Esophagus squamous epithelium (tissue), 4 donors: ENCODE measurements around the gene SLC18B1.

Experiments
- CTCF ChIP-seq, 6 experiments: fragments of 450-650 bp in 4 of 6; fragments of 200-600 bp in 2 of 6; sonication (generic) in 2 of 6; IDR thresholded peaks; one replicate each; pipeline ENCODE4 v1.5.1; 2016 to 2019; ENCODE audit warnings: antibody characterized with exemption in 6 of 6, mild to moderate bottlenecking in 4 of 6, moderate library complexity in 4 of 6
- POLR2A ChIP-seq, 4 donors: fragments of 450-650 bp; IDR thresholded peaks; one replicate each; pipeline ENCODE4 v1.6.1; 2017; ENCODE audit warnings: antibody characterized with exemption in 4 of 4, mild to moderate bottlenecking in 4 of 4, moderate library complexity in 3 of 4

- no peak for TF ChIP-seq CTCF (IDR thresholded peaks at IDR 0.05)
- no peak for TF ChIP-seq POLR2A (IDR thresholded peaks at IDR 0.05)
Observed at GRCh38 chr6:132805548-132805947, 7.1 kb upstream of the SLC18B1 start.
